Stomach smooth muscle (tissue), 2 donors: ENCODE results near the gene STK32C.

ENCODE experiments used
- H3K27ac ChIP-seq: one replicate; pipeline ENCODE4 v1.7.0; 2013; ENCODE audit warnings: mild to moderate bottlenecking, low read length, inconsistent platforms
- H3K27me3 ChIP-seq, 2 donors: one replicate each; pipeline ENCODE4 v1.7.0; 2013; ENCODE audit warnings: low read length in 2 of 2; ENCODE audit not compliant: insufficient read depth in 2 of 2, control insufficient read depth in 1 of 2
- H3K36me3 ChIP-seq, 2 donors: one replicate each; pipeline ENCODE4 v1.7.0; 2013; ENCODE audit warnings: low read length in 2 of 2; ENCODE audit not compliant: control insufficient read depth in 2 of 2, insufficient read depth in 2 of 2
- H3K4me1 ChIP-seq: one replicate; pipeline ENCODE4 v1.7.0; 2013; ENCODE audit warnings: low read length; ENCODE audit not compliant: control insufficient read depth, insufficient read depth
- H3K4me3 ChIP-seq, 2 donors: one replicate each; pipeline ENCODE4 v1.7.0; 2013; ENCODE audit warnings: low read length in 2 of 2
- H3K9ac ChIP-seq, 2 donors: one replicate each; pipeline ENCODE4 v1.7.0; 2013; ENCODE audit warnings: low read length in 2 of 2, mild to moderate bottlenecking in 1 of 2
- H3K9me3 ChIP-seq, 2 donors: one replicate each; pipeline ENCODE4 v1.7.0; 2013; ENCODE audit warnings: low read length in 2 of 2; ENCODE audit not compliant: control insufficient read depth in 2 of 2
- donor health status: healthy.
- donor health status: Pancreatic carcinoma.

The STK32C gene

GRCh38 chr10:132277311-132277741 is 30.4 kb downstream of the STK32C start:
- Histone ChIP-seq H3K4me1 (peaks cover 8% of the 10 kb centered on the region), H3K9me3 (no peaks in the 10 kb centered on the region), H3K4me3 (no peak overlapping the region), H3K36me3 (no peaks in the 10 kb centered on the region), H3K27me3 (no peaks in the 10 kb centered on the region), H3K9ac (no peak overlapping the region), H3K27ac (no peak overlapping the region)

- Histone ChIP-seq H3K36me3 (no peaks in the 10 kb centered on the region), H3K27ac (no peak overlapping the region), H3K27me3 (no peaks in the 10 kb centered on the region), H3K4me3 (no peak overlapping the region), H3K4me1 (peaks cover 14% of the 10 kb centered on the region), H3K9ac (no peak overlapping the region), H3K9me3 (no peaks in the 10 kb centered on the region)
These were observed 31.0 kb downstream of the STK32C start for GRCh38 chr10:132276706-132277105.

GRCh38 chr10:132276179-132276675 is 31.5 kb downstream of the STK32C start:
- Histone ChIP-seq H3K36me3 (no peaks in the 10 kb centered on the region), H3K4me1 (peaks cover 15% of the 10 kb centered on the region), H3K9me3 (no peaks in the 10 kb centered on the region), H3K27ac (no peak overlapping the region), H3K4me3 (no peak overlapping the region), H3K27me3 (no peaks in the 10 kb centered on the region), H3K9ac (no peak overlapping the region)

GRCh38 chr10:132275426-132276178 is 32.1 kb downstream of the STK32C start:
- H3K27ac ChIP-seq = no peak overlapping the region
- no peaks in the 10 kb centered on the region for H3K27me3 ChIP-seq
- no peaks in the 10 kb centered on the region for H3K36me3 ChIP-seq
- H3K4me3 ChIP-seq = no peak overlapping the region
- no peak overlapping the region for H3K9ac ChIP-seq
- no peaks in the 10 kb centered on the region for H3K9me3 ChIP-seq
- H3K4me1 ChIP-seq = peaks cover 15% of the 10 kb centered on the region

- peaks cover 15% of the 10 kb centered on the region for H3K4me1 ChIP-seq
These were observed 32.8 kb downstream of the STK32C start for GRCh38 chr10:132274986-132275385.

GRCh38 chr10:132274581-132274980 is 33.2 kb downstream of the STK32C start:
- H3K27me3 ChIP-seq = no peaks in the 10 kb centered on the region
- no peaks in the 10 kb centered on the region for H3K36me3 ChIP-seq
- H3K4me1 ChIP-seq = peaks cover 15% of the 10 kb centered on the region

More at GRCh38 chr10:132274986-132275385, 32.8 kb downstream of the STK32C start:
- Histone ChIP-seq H3K27ac (no peak overlapping the region), H3K27me3 (no peaks in the 10 kb centered on the region), H3K36me3 (no peaks in the 10 kb centered on the region), H3K4me3 (no peak overlapping the region), H3K9me3 (no peaks in the 10 kb centered on the region), H3K9ac (no peak overlapping the region)

GRCh38 chr10:132273966-132274365 is 33.8 kb downstream of the STK32C start:
- H3K9me3 ChIP-seq = no peaks in the 10 kb centered on the region
- H3K27ac ChIP-seq = no peak overlapping the region
- H3K4me1 ChIP-seq = peaks cover 15% of the 10 kb centered on the region
- no peaks in the 10 kb centered on the region for H3K27me3 ChIP-seq
- no peaks in the 10 kb centered on the region for H3K36me3 ChIP-seq
- H3K9ac ChIP-seq = no peak overlapping the region
- no peak overlapping the region for H3K4me3 ChIP-seq

More at GRCh38 chr10:132274581-132274980, 33.2 kb downstream of the STK32C start:
- Histone ChIP-seq H3K9ac (no peak overlapping the region), H3K4me3 (no peak overlapping the region), H3K27ac (no peak overlapping the region), H3K9me3 (no peaks in the 10 kb centered on the region)

GRCh38 chr10:132273304-132273944 is 34.3 kb downstream of the STK32C start:
- Histone ChIP-seq H3K27me3 (no peaks in the 10 kb centered on the region), H3K4me3 (no peak overlapping the region), H3K9me3 (no peaks in the 10 kb centered on the region), H3K4me1 (peaks cover 15% of the 10 kb centered on the region), H3K36me3 (no peaks in the 10 kb centered on the region), H3K27ac (no peak overlapping the region), H3K9ac (no peak overlapping the region)

- H3K4me3 ChIP-seq = peak overlapping the region in 1 of 2 donors; percentile 58
- H3K27ac ChIP-seq = no peak overlapping the region
- peaks cover 15% of the 10 kb centered on the region for H3K4me1 ChIP-seq
- no peaks in the 10 kb centered on the region for H3K36me3 ChIP-seq
- H3K9me3 ChIP-seq = no peaks in the 10 kb centered on the region
- H3K9ac ChIP-seq = peak overlapping the region in 1 of 2 donors; percentile 35
- no peaks in the 10 kb centered on the region for H3K27me3 ChIP-seq
These were observed 35.3 kb downstream of the STK32C start for GRCh38 chr10:132272231-132272971.

- H3K4me3 ChIP-seq = no peak overlapping the region
- no peaks in the 10 kb centered on the region for H3K9me3 ChIP-seq
- H3K36me3 ChIP-seq = no peaks in the 10 kb centered on the region
- H3K27me3 ChIP-seq = no peaks in the 10 kb centered on the region
- no peak overlapping the region for H3K27ac ChIP-seq
- peak overlapping the region in 1 of 2 donors; percentile 35 for H3K9ac ChIP-seq
- peaks cover 15% of the 10 kb centered on the region for H3K4me1 ChIP-seq
These were observed 36.1 kb downstream of the STK32C start for GRCh38 chr10:132271458-132272230.
